AG04449 (cell line): ENCODE measurements around the gene MAN1B1.

Experiments
- CTCF ChIA-PET: fragments of 350-600 bp; formaldehyde crosslinking; extraction: SDS; loops from one replicate; lab custom pipeline; 2021; ENCODE audit warnings: antibody characterized with exemption; lab: Yijun Ruan, JAX
- POLR2A ChIA-PET: fragments of 400-600, 350-600 bp; formaldehyde crosslinking; extraction: SDS; loops from one replicate; lab custom pipeline; 2020; ENCODE audit warnings: antibody characterized with exemption, inconsistent platforms; lab: Yijun Ruan, JAX
- DNase-seq: peaks from one replicate; pipeline ENCODE4 v3.0.0-alpha.2; 2010; ENCODE audit warnings: low read depth, low spot score
- H3K4me3 ChIP-seq: 2 replicates; pipeline ENCODE4 v1.5.1; 2011; ENCODE audit warnings: low read depth, mild to moderate bottlenecking, control low read depth, low read length
- TF ChIP-seq, protein P1 (sequence below): IDR thresholded peaks from one replicate; pipeline ENCODE4 v1.5.1; 2011; ENCODE audit warnings: mild to moderate bottlenecking, moderate library complexity, low read length, control low read depth, inconsistent platforms; ENCODE audit not compliant: insufficient read depth; ENCODE audit errors: missing control alignments

Gene MAN1B1

DNA sequence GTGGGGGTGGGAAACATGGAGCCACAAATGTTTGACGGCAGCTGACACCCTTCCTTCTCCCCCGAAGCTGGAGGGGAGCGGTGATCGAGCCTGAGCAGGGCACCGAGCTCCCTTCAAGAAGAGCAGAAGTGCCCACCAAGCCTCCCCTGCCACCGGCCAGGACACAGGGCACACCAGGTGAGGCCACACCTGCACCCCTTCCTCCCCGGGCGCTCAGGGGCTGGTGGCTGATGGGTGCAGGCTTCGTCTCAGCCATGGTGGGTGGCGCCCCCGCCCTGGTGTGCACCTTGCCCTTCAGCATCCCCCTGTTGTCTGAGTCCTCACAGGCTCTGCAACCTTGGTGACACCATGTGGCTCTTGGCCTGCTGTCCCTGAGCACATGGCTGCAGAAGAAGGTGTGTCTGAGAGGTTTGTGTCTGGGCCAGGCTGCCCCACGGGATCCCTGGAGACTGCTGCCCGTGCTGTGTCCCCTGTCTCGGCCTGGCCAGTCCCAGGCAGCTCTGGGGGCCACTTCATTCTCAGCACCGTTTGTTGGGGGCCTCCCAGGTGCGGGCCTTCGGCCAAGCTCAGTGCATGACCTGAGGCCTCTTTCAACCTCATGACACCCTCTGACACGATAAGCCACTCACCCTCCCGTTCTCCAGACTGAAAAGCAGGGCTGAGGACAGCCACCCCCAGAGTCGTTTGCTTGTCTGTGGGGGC lies 11.1 kb downstream of the MAN1B1 start:
- POLR2A ChIA-PET = no interaction called here
- CTCF ChIA-PET = interaction anchor here (0.6 to 1.0 kb wide), 2 partner anchors 8 to 11 kb away, joined by 3 read pairs; partner anchors contain the start of gene MAN1B1
- no peak overlapping the region for H3K4me3 ChIP-seq
- no peak for DNase-seq
- TF ChIP-seq, protein P1, sequence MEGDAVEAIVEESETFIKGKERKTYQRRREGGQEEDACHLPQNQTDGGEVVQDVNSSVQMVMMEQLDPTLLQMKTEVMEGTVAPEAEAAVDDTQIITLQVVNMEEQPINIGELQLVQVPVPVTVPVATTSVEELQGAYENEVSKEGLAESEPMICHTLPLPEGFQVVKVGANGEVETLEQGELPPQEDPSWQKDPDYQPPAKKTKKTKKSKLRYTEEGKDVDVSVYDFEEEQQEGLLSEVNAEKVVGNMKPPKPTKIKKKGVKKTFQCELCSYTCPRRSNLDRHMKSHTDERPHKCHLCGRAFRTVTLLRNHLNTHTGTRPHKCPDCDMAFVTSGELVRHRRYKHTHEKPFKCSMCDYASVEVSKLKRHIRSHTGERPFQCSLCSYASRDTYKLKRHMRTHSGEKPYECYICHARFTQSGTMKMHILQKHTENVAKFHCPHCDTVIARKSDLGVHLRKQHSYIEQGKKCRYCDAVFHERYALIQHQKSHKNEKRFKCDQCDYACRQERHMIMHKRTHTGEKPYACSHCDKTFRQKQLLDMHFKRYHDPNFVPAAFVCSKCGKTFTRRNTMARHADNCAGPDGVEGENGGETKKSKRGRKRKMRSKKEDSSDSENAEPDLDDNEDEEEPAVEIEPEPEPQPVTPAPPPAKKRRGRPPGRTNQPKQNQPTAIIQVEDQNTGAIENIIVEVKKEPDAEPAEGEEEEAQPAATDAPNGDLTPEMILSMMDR = no peak

DNA sequence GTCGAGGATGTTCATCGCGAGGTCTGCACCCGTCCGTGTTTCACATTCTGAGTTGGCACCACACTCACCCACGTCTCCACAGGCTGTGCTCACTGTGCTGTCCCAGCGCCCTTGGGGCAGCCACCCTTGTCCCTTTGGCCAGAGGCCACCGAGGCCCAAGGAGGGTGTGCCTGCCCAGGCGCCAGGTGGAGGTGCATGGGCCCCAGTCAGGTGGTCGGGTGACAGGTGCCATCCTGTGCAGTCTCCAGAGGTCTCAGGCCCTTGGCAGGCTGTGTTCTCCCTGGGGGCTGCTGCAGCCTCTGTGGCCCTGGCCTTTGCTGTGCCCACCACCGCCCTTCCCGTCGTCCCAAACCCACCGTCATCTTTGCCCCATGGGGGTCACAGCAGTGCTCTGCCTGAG lies 12.4 kb downstream of the MAN1B1 start:
- H3K4me3 ChIP-seq = no peak overlapping the region
- TF ChIP-seq, protein P1 = no peak
- no peak for DNase-seq
- ChIA-PET POLR2A (interaction anchor here (0.7 kb wide), 1 partner anchor 141 kb away, joined by 3 read pairs; the partner anchor contains the start of gene TUBB4B), CTCF (no interaction called here)

- ChIA-PET POLR2A (no interaction called here), CTCF (interaction anchor here (1.1 kb wide), 1 partner anchor 11 kb away, joined by 3 read pairs; no protein-coding TSS in a partner anchor)
- no peak for DNase-seq
- no peak overlapping the region for H3K4me3 ChIP-seq
- TF ChIP-seq, protein P1 = no peak
Measured at GRCh38 chr9:137103206-137103999, 16.6 kb downstream of the MAN1B1 start.

- TF ChIP-seq, protein P1 = no peak
- CTCF ChIA-PET = interaction anchor here (1.0 to 1.2 kb wide), 2 partner anchors 9 to 10 kb away, joined by 3 read pairs; no protein-coding TSS in a partner anchor
- no peak overlapping the region for H3K4me3 ChIP-seq
- DNase-seq = no peak
- POLR2A ChIA-PET = interaction anchor here (0.7 to 1.4 kb wide), 3 partner anchors 9 to 135 kb away, joined by 3 to 7 read pairs (median 3); partner anchors contain the start of genes DPP7 and TUBB4B
Measured at GRCh38 chr9:137105814-137106661, 19.3 kb downstream of the MAN1B1 start.

DNA sequence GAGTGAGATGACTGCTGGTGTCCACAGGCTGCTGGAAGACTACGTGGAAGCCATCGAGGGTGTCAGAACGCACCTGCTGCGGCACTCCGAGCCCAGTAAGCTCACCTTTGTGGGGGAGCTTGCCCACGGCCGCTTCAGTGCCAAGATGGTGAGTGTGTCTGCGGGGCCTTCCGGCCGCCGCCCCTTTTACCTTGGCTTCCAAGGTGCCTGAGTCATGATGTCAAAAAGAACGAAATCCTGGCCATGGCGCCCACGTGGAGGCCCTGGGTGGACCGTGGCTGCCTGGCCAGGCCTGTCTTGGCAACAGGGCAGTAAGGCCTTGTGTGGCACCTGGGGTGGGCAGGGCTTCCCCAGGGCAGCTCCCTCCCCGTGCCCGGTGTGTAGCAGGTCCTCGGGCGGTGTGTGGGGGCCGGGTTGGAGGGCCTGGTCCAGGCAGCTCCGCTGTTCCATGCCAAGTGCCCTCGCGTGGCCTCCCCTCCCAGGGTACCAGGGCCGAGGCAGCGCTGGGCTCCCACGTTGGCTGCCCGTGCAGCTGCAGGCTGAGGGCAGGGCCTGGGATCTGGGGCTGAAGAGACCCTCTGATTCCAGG lies 20.0 kb downstream of the MAN1B1 start:
- ChIA-PET POLR2A (interaction anchor here (0.7 kb wide), 1 partner anchor 20 kb away, joined by 3 read pairs; the partner anchor contains the start of gene MAN1B1), CTCF (interaction anchor here (1.0 to 1.1 kb wide), 3 partner anchors 11 to 129 kb away, joined by 3 read pairs; no protein-coding TSS in a partner anchor)
- no peak for DNase-seq
- no peak overlapping the region for H3K4me3 ChIP-seq
- TF ChIP-seq, protein P1 = no peak
